HepG2 (cell line): ENCODE data around the gene ZNF3. TPM values are rescaled to one million over a fixed set of nuclear protein-coding genes. Genes with fewer than 3 reads are reported as not detected.

Experiments used
- CAMTA2 ChIP-seq: sonication (generic); formaldehyde crosslinking; IDR thresholded peaks from 2 replicates; pipeline ENCODE4 v1.4.0; 2020; ENCODE audit warnings: mild to moderate bottlenecking, missing genetic modification reagents, borderline replicate concordance
- DBP ChIP-seq: sonication (generic); formaldehyde crosslinking; IDR thresholded peaks from 2 replicates; pipeline ENCODE4 v1.4.0; 2020; ENCODE audit warnings: missing genetic modification reagents; ENCODE audit errors: not compliant biosample characterization
- FOXA1 ChIP-seq, 2 experiments: fragments of 450-650 bp in 1 of 2; sonication (generic) in 1 of 2; formaldehyde crosslinking in 1 of 2; IDR thresholded peaks; 2 replicates each; pipeline versions ENCODE4 v1.4.0 to v1.6.1; 2016 to 2020; ENCODE audit warnings: missing genetic modification reagents in 1 of 2
- HNF4A ChIP-seq: sonication (generic); formaldehyde crosslinking; IDR thresholded peaks from 2 replicates; pipeline ENCODE4 v1.4.0; 2020; ENCODE audit warnings: missing genetic modification reagents
- JUNB ChIP-seq: sonication (generic); formaldehyde crosslinking; IDR thresholded peaks from 2 replicates; pipeline ENCODE4 v1.8.0; 2022; ENCODE audit warnings: missing genetic modification reagents, mild to moderate bottlenecking, borderline replicate concordance
- KDM6A ChIP-seq: IDR thresholded peaks from 2 replicates; pipeline ENCODE4 v1.6.1; 2016; ENCODE audit warnings: low read depth
- POLR2AphosphoS5 ChIP-seq: IDR thresholded peaks from 2 replicates; pipeline ENCODE4 v1.6.1; 2012; ENCODE audit warnings: low read depth, low read length
- SP1 ChIP-seq, 2 experiments: fragments of 450-650 bp in 1 of 2; sonication (generic) in 1 of 2; formaldehyde crosslinking in 1 of 2; IDR thresholded peaks; 2 replicates each; pipeline versions ENCODE4 v1.4.0 to v1.6.1; 2016 to 2020; ENCODE audit warnings: missing genetic modification reagents in 1 of 2
- SP5 ChIP-seq: IDR thresholded peaks from 2 replicates; pipeline ENCODE4 v1.6.1; 2016; ENCODE audit warnings: low read depth, borderline replicate concordance
- TFDP2 ChIP-seq: sonication (generic); formaldehyde crosslinking; IDR thresholded peaks from 2 replicates; pipeline ENCODE4 v1.4.0; 2020; ENCODE audit warnings: missing genetic modification reagents
- YY1 ChIP-seq: IDR thresholded peaks from 2 replicates; pipeline ENCODE4 v1.6.1; 2011; ENCODE audit warnings: low read length, low read depth, moderate library complexity, mild to moderate bottlenecking; ENCODE audit not compliant: insufficient read depth, insufficient replicate concordance
- ZBTB7B ChIP-seq: sonication (generic); formaldehyde crosslinking; IDR thresholded peaks from 2 replicates; pipeline ENCODE4 v1.4.0; 2020; ENCODE audit warnings: missing genetic modification reagents
- ZFP91 ChIP-seq: sonication (generic); formaldehyde crosslinking; IDR thresholded peaks from 2 replicates; pipeline ENCODE4 v1.9.0; 2022; ENCODE audit warnings: missing genetic modification reagents, mild to moderate bottlenecking, borderline replicate concordance
- ZNF24 ChIP-seq: fragments of 450-650 bp; IDR thresholded peaks from 2 replicates; pipeline ENCODE4 v1.6.1; 2017; ENCODE audit warnings: antibody characterized with exemption, mild to moderate bottlenecking
- ZNF251 ChIP-seq: sonication (generic); formaldehyde crosslinking; IDR thresholded peaks from 2 replicates; pipeline ENCODE4 v1.9.0; 2021; ENCODE audit warnings: mild to moderate bottlenecking, missing genetic modification reagents
- ZNF280D ChIP-seq: sonication (generic); formaldehyde crosslinking; IDR thresholded peaks from 2 replicates; pipeline ENCODE4 v1.5.1; 2020; ENCODE audit warnings: mild to moderate bottlenecking, missing genetic modification reagents
- ZNF331 ChIP-seq: sonication (generic); formaldehyde crosslinking; IDR thresholded peaks from 2 replicates; pipeline ENCODE4 v1.4.0; 2020; ENCODE audit warnings: missing genetic modification reagents
- ZNF510 ChIP-seq: sonication (generic); formaldehyde crosslinking; IDR thresholded peaks from 2 replicates; pipeline ENCODE4 v1.4.0; 2020; ENCODE audit warnings: low read depth, mild to moderate bottlenecking, missing genetic modification reagents
- ZNF605 ChIP-seq: sonication (generic); formaldehyde crosslinking; IDR thresholded peaks from 2 replicates; pipeline ENCODE4 v1.8.0; 2022; ENCODE audit warnings: mild to moderate bottlenecking, missing genetic modification reagents
- ZSCAN31 ChIP-seq: sonication (generic); formaldehyde crosslinking; IDR thresholded peaks from 2 replicates; pipeline ENCODE4 v1.5.0; 2020; ENCODE audit warnings: low read depth, mild to moderate bottlenecking, missing genetic modification reagents
- polyA plus RNA-seq, 8 experiments: library from polyadenylated mRNA; depleted of rRNA in 3 of 8; stranded (reverse) in 7 of 8; unstranded in 1 of 8; fragments of >200 nt; fragmentation: Illumina TruSeq in 4 of 8; extraction: Trizol in 4 of 8; gene quantifications; 2 replicates each; pipeline versions ENCODE4 v1.2.1 to v1.2.3, GENCODE V29; 2011 to 2016; ENCODE audit warnings: low read depth in 4 of 8, missing spikeins in 1 of 8, mixed read lengths in 1 of 8; ENCODE audit not compliant: insufficient read depth in 1 of 8
- total RNA-seq, 5 experiments: library from RNA; depleted of rRNA; stranded (reverse); fragments of >200 nt; fragmentation: Illumina TruSeq; extraction: Trizol; gene quantifications; 2 replicates each; pipeline ENCODE4 v1.2.3, GENCODE V29; 2016; ENCODE audit warnings: low read depth in 1 of 5
- TF ChIP-seq, protein P1 (sequence below): sonication (generic); formaldehyde crosslinking; IDR thresholded peaks from 2 replicates; pipeline ENCODE4 v1.4.0; 2020; ENCODE audit warnings: low read depth, mild to moderate bottlenecking, missing genetic modification reagents

The ZNF3 gene
- total and polyA plus RNA-seq, 2 of the 13 experiments (the other 11 are each of a cell fraction or from before 2014, with no cell fraction given): 33.7 to 56.9 TPM

- peak; percentile 60; the same call in 1 of the 2 replicates for TF ChIP-seq ZNF280D (CRISPR knock-in tag)
- TF ChIP-seq, protein P1, sequence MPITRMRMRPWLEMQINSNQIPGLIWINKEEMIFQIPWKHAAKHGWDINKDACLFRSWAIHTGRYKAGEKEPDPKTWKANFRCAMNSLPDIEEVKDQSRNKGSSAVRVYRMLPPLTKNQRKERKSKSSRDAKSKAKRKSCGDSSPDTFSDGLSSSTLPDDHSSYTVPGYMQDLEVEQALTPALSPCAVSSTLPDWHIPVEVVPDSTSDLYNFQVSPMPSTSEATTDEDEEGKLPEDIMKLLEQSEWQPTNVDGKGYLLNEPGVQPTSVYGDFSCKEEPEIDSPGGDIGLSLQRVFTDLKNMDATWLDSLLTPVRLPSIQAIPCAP: no peak
- TF ChIP-seq TFDP2 (CRISPR knock-in tag): peak; percentile 40; the same call in 1 of the 2 replicates
- TF ChIP-seq ZBTB7B (CRISPR knock-in tag): peak; percentile 36; the same call in 1 of the 2 replicates
- TF ChIP-seq ZNF251: no peak
- no peak for TF ChIP-seq JUNB
- TF ChIP-seq ZNF510: 0 out of 2 replicates have a peak, but pooled peaks have one; percentile 62
- TF ChIP-seq ZNF24: no peak
- TF ChIP-seq DBP (CRISPR knock-in tag): no peak
- TF ChIP-seq CAMTA2 (CRISPR knock-in tag): no peak; the same call in 1 of the 2 replicates
- TF ChIP-seq YY1: peak; percentile 59
- TF ChIP-seq ZNF331 (CRISPR knock-in tag): peak; percentile 60; the same call in 1 of the 2 replicates
- no peak for TF ChIP-seq FOXA1 (IDR thresholded peaks at IDR 0.05)
- peak; percentile 33; the same call in 1 of the 2 replicates for TF ChIP-seq FOXA1 (CRISPR knock-in tag; IDR thresholded peaks at IDR 0.05)
- TF ChIP-seq KDM6A (CRISPR knock-in tag): no peak
- peak; percentile 51; the same call in 1 of the 2 replicates for TF ChIP-seq SP5 (CRISPR knock-in tag)
- TF ChIP-seq POLR2AphosphoS5: peak; percentile 82
- TF ChIP-seq HNF4A (CRISPR knock-in tag): peak; percentile 14; the same call in 1 of the 2 replicates
- peak; percentile 55; the same call in 1 of the 2 replicates for TF ChIP-seq ZSCAN31 (CRISPR knock-in tag)
- TF ChIP-seq SP1 (IDR thresholded peaks at IDR 0.05): no peak
- peak; percentile 61; the same call in 1 of the 2 replicates for TF ChIP-seq SP1 (CRISPR knock-in tag; IDR thresholded peaks at IDR 0.05)
- TF ChIP-seq ZFP91 (CRISPR knock-in tag): peak; percentile 68; the same call in 1 of the 2 replicates
- TF ChIP-seq ZNF605: peak; percentile 85
Observed at GRCh38 chr7:100049441-100050291, 31.9 kb downstream of the ZNF3 start, which contains the start of gene ZSCAN21 (continued).
